Epithelial cell of esophagus (primary cell): ENCODE measurements around the gene VGLL1.

Experiments
- DNase-seq: peaks from one replicate; pipeline ENCODE4 v3.0.0; 2010; ENCODE audit warnings: low read depth
- H3K4me3 ChIP-seq: 2 replicates; pipeline ENCODE4 v1.5.1; 2011; ENCODE audit warnings: mild to moderate bottlenecking, low read length, control low read depth
- CTCF ChIP-seq: IDR thresholded peaks from 2 replicates; pipeline ENCODE4 v1.5.1; 2011; ENCODE audit warnings: low read depth, mild to moderate bottlenecking, low read length, control low read depth, inconsistent platforms; ENCODE audit not compliant: insufficient read depth; ENCODE audit errors: missing control alignments

The VGLL1 gene

GRCh38 chrX:136549226-136549625, 17.2 kb downstream of the VGLL1 start:
- DNase-seq, result no peak
- H3K4me3 ChIP-seq, result no peak overlapping the region
- no peak for TF ChIP-seq CTCF

GRCh38 chrX:136551410-136551809, 19.4 kb downstream of the VGLL1 start:
- DNase-seq, result no peak
- no peak overlapping the region for H3K4me3 ChIP-seq
- no peak for TF ChIP-seq CTCF

GRCh38 chrX:136555694-136556093, 23.7 kb downstream of the VGLL1 start:
- no peak overlapping the region for H3K4me3 ChIP-seq
- DNase-seq, result no peak
- TF ChIP-seq CTCF, result no peak

GRCh38 chrX:136572030-136572429, 40.0 kb downstream of the VGLL1 start:
- DNase-seq, result no peak
- TF ChIP-seq CTCF, result no peak
- no peak overlapping the region for H3K4me3 ChIP-seq

GRCh38 chrX:136574548-136574947, 42.5 kb downstream of the VGLL1 start:
- TF ChIP-seq CTCF, result no peak
- no peak for DNase-seq
- no peak overlapping the region for H3K4me3 ChIP-seq

- H3K4me3 ChIP-seq, result no peak overlapping the region
- peak; percentile 54 for DNase-seq
- TF ChIP-seq CTCF, result peak; percentile 75
Measured at GRCh38 chrX:136577552-136577951, 45.5 kb downstream of the VGLL1 start.

GRCh38 chrX:136580316-136580715, 48.3 kb downstream of the VGLL1 start:
- H3K4me3 ChIP-seq, result no peak overlapping the region
- no peak for TF ChIP-seq CTCF
- no peak for DNase-seq
